H9 (cell line): ENCODE measurements around the gene HERC4. TPM values are rescaled to one million over a fixed set of nuclear protein-coding genes. Genes with fewer than 3 reads are reported as not detected.

Experiments
- DNase-seq: peaks from one replicate; pipeline ENCODE4 v3.0.0-alpha.2; 2017
- H2AFZ ChIP-seq: one replicate; pipeline ENCODE4 v1.6.1; 2013; ENCODE audit warnings: mild to moderate bottlenecking, low read length, control low read depth, moderate library complexity
- H2AK5ac ChIP-seq: 2 replicates; pipeline ENCODE4 v1.6.1; 2013; ENCODE audit warnings: low read length, control low read depth, mixed read lengths; ENCODE audit not compliant: insufficient read length
- H2BK120ac ChIP-seq: one replicate; pipeline ENCODE4 v1.6.1; 2013; ENCODE audit warnings: low read depth, mild to moderate bottlenecking, low read length, control low read depth, inconsistent platforms; ENCODE audit not compliant: poor library complexity, severe bottlenecking
- H2BK12ac ChIP-seq: 2 replicates; pipeline ENCODE4 v1.6.1; 2013; ENCODE audit warnings: low read length, control low read depth, mixed read lengths, low read depth; ENCODE audit not compliant: insufficient read length
- H2BK15ac ChIP-seq: 2 replicates; pipeline ENCODE4 v1.6.1; 2013; ENCODE audit warnings: low read depth, low read length, control low read depth
- H2BK20ac ChIP-seq: one replicate; pipeline ENCODE4 v1.6.1; 2013; ENCODE audit warnings: low read depth, mild to moderate bottlenecking, low read length, control low read depth, inconsistent platforms; ENCODE audit not compliant: poor library complexity, severe bottlenecking
- H2BK5ac ChIP-seq: 2 replicates; pipeline ENCODE4 v1.6.1; 2013; ENCODE audit warnings: low read length, control low read depth, mixed read lengths; ENCODE audit not compliant: insufficient read length
- H3K14ac ChIP-seq: 2 replicates; pipeline ENCODE4 v1.6.1; 2013; ENCODE audit warnings: low read length, control low read depth; ENCODE audit not compliant: insufficient read depth
- H3K18ac ChIP-seq: 2 replicates; pipeline ENCODE4 v1.6.1; 2013; ENCODE audit warnings: low read depth, mild to moderate bottlenecking, mixed read lengths, low read length, control low read depth; ENCODE audit not compliant: insufficient read length
- H3K23ac ChIP-seq: 2 replicates; pipeline ENCODE4 v1.6.1; 2013; ENCODE audit warnings: low read length, control low read depth, mixed read lengths, low read depth; ENCODE audit not compliant: insufficient read length
- H3K23me2 ChIP-seq: 2 replicates; pipeline ENCODE4 v1.6.1; 2013; ENCODE audit warnings: low read depth, mild to moderate bottlenecking, mixed read lengths, low read length, control low read depth; ENCODE audit not compliant: insufficient read length, poor library complexity, severe bottlenecking
- H3K27ac ChIP-seq: 2 replicates; pipeline ENCODE4 v1.5.1; 2013; ENCODE audit warnings: low read length, control low read depth, mixed read lengths, low read depth; ENCODE audit not compliant: insufficient read length
- H3K27me3 ChIP-seq: 2 replicates; pipeline ENCODE4 v1.6.1; 2013; ENCODE audit warnings: low read length, control low read depth, inconsistent platforms; ENCODE audit not compliant: insufficient read depth
- H3K4ac ChIP-seq: 2 replicates; pipeline ENCODE4 v1.6.1; 2013; ENCODE audit warnings: low read depth, mild to moderate bottlenecking, control low read depth, inconsistent platforms, low read length, moderate library complexity
- H3K4me1 ChIP-seq: 2 replicates; pipeline ENCODE4 v1.6.1; 2013; ENCODE audit warnings: low read length, control low read depth, inconsistent platforms; ENCODE audit not compliant: insufficient read depth
- H3K4me2 ChIP-seq: 2 replicates; pipeline ENCODE4 v1.6.1; 2013; ENCODE audit warnings: low read length, control low read depth, mixed read lengths; ENCODE audit not compliant: insufficient read length, insufficient read depth
- H3K56ac ChIP-seq: 2 replicates; pipeline ENCODE4 v1.6.1; 2013; ENCODE audit warnings: low read depth, mild to moderate bottlenecking, mixed read lengths, low read length, control low read depth; ENCODE audit not compliant: insufficient read length
- H3K79me1 ChIP-seq: 2 replicates; pipeline ENCODE4 v1.6.1; 2013; ENCODE audit warnings: low read depth, mild to moderate bottlenecking, moderate library complexity, low read length, control low read depth, inconsistent platforms; ENCODE audit not compliant: insufficient read depth, poor library complexity, severe bottlenecking
- H3K79me2 ChIP-seq: 2 replicates; pipeline ENCODE4 v1.6.1; 2013; ENCODE audit warnings: low read length, control low read depth, inconsistent platforms; ENCODE audit not compliant: insufficient read depth
- H3K9ac ChIP-seq: 2 replicates; pipeline ENCODE4 v1.6.1; 2013; ENCODE audit warnings: low read length, control low read depth, mixed read lengths; ENCODE audit not compliant: insufficient read length; ENCODE audit errors: extremely low read depth
- H3K9me3 ChIP-seq: one replicate; pipeline ENCODE4 v1.6.1; 2013; ENCODE audit warnings: low read depth, low read length, inconsistent platforms; ENCODE audit not compliant: control insufficient read depth
- H3T11ph ChIP-seq: one replicate; pipeline ENCODE4 v1.6.1; 2013; ENCODE audit warnings: mild to moderate bottlenecking, low read length, control low read depth, inconsistent platforms
- H4K20me1 ChIP-seq: one replicate; pipeline ENCODE4 v1.6.1; 2013; ENCODE audit not compliant: control insufficient read depth, insufficient read length, insufficient read depth
- H4K5ac ChIP-seq: 2 replicates; pipeline ENCODE4 v1.6.1; 2013; ENCODE audit warnings: low read depth, mild to moderate bottlenecking, mixed read lengths, low read length, control low read depth; ENCODE audit not compliant: insufficient read length
- H4K8ac ChIP-seq: replicated peaks from 2 replicates; pipeline ENCODE4 v1.6.1; 2013; ENCODE audit warnings: low read length, control low read depth, mixed read lengths, low read depth; ENCODE audit not compliant: insufficient read length
- H4K91ac ChIP-seq: 2 replicates; pipeline ENCODE4 v1.6.1; 2013; ENCODE audit warnings: low read depth, mild to moderate bottlenecking, moderate library complexity, mixed read lengths, low read length, control low read depth; ENCODE audit not compliant: insufficient read length
- H3K27ac Mint-ChIP-seq, 3 experiments: 2 replicates in 2 of 3; 3 replicates in 1 of 3; pipeline ENCODE4 v1.8.0; 2020 to 2021; ENCODE audit warnings: mixed read lengths in 3 of 3, mild to moderate bottlenecking in 1 of 3, moderate library complexity in 1 of 3
- H3K27me3 Mint-ChIP-seq: 2 replicates; pipeline ENCODE4 v1.8.0; 2021; ENCODE audit warnings: low read depth, mild to moderate bottlenecking, moderate library complexity, mixed read lengths
- H3K36me3 Mint-ChIP-seq, 3 experiments: 2 replicates in 2 of 3; 3 replicates in 1 of 3; pipeline ENCODE4 v1.8.0; 2020 to 2021; ENCODE audit warnings: low read depth in 3 of 3, mixed read lengths in 3 of 3; ENCODE audit not compliant: insufficient read depth in 1 of 3
- H3K4me1 Mint-ChIP-seq, 2 experiments: 2 replicates each; pipeline ENCODE4 v1.8.0; 2020; ENCODE audit warnings: mixed read lengths in 2 of 2
- H3K4me3 Mint-ChIP-seq, 2 experiments: 2 replicates in 1 of 2; 3 replicates in 1 of 2; pipeline ENCODE4 v1.8.0; 2020 to 2021; ENCODE audit warnings: mild to moderate bottlenecking in 2 of 2, mixed read lengths in 2 of 2, moderate library complexity in 1 of 2
- H3K9me3 Mint-ChIP-seq, 2 experiments: 2 replicates in 1 of 2; 3 replicates in 1 of 2; pipeline ENCODE4 v1.8.0; 2020; ENCODE audit warnings: mild to moderate bottlenecking in 2 of 2, mixed read lengths in 2 of 2, moderate library complexity in 1 of 2
- CTCF ChIP-seq: fragments of 200-600 bp; sonication (generic); conservative IDR thresholded peaks from 3 replicates; pipeline ENCODE4 v1.8.0; 2021; ENCODE audit warnings: antibody characterized with exemption, mild to moderate bottlenecking
- WGBS: extraction: QIAGEN DNeasy Blood & Tissue Kit; methylation state at CpG from one replicate; pipeline ENCODE4 v1.1.7; 2013; ENCODE audit warnings: missing lambda C conversion rate, low lambda C conversion rate, mixed read lengths; ENCODE audit not compliant: insufficient read length; ENCODE audit errors: extremely low coverage; 5-methylcytosine and 5-hydroxymethylcytosine counted together
- total RNA-seq: library from RNA; stranded (reverse); gene quantifications from 2 replicates; pipeline ENCODE4 v1.2.1, GENCODE V29; 2021

HERC4 gene
- total RNA-seq, 1 experiment from 2014 or later, result 24.5 TPM

- Histone ChIP-seq H3K9ac (no peak overlapping the region), H3K4me1 (no peaks in the 10 kb centered on the region), H4K91ac (no peak overlapping the region), H3K23ac (no peak overlapping the region), H3K27me3 (no peaks in the 10 kb centered on the region), H3T11ph (no peak overlapping the region), H3K79me2 (no peaks in the 10 kb centered on the region), H3K14ac (no peak overlapping the region), H2BK12ac (no peak overlapping the region), H4K5ac (no peak overlapping the region), H3K4me2 (no peak overlapping the region), H3K18ac (no peak overlapping the region), H2BK20ac (no peak overlapping the region), H3K9me3 (no peaks in the 10 kb centered on the region), H2AFZ (no peak overlapping the region), H2BK120ac (no peak overlapping the region), H2BK15ac (no peak overlapping the region), H3K4ac (no peak overlapping the region), H3K79me1 (no peaks in the 10 kb centered on the region), H4K8ac (no peak overlapping the region), H4K20me1 (no peaks in the 10 kb centered on the region), H2AK5ac (no peak overlapping the region), H3K23me2 (no peaks in the 10 kb centered on the region), H2BK5ac (no peak overlapping the region), H3K27ac (no peak overlapping the region), H3K56ac (no peak overlapping the region)
- no peak for DNase-seq
- Mint-ChIP-seq H3K4me3 (no peak overlapping the region), H3K4me1 (no peaks in the 10 kb centered on the region; a peak in 1 of 4 replicates), H3K9me3 (no peaks in the 10 kb centered on the region), H3K27ac (no peak overlapping the region; a peak in 1 of 7 replicates), H3K36me3 (peaks cover 0 to 9% (median 7%) of the 10 kb centered on the region in 3 experiments; a peak in 5 of 7 replicates), H3K27me3 (no peaks in the 10 kb centered on the region)
- no peak for TF ChIP-seq CTCF
- no CpG with 5 or more reads among the region's 1 CpG for WGBS
These were observed 149.6 kb downstream of the HERC4 start for GRCh38 chr10:67925449-67926005.
